ENCODE data around the gene MEAF6.
"Not testable (repeated sequence)": the region's sequence is repeated elsewhere in the genome, so short reads cannot be mapped to it uniquely, and the experiment has no call there.

GRCh38 chr1:37529888-37530287 lies 15.3 kb upstream of the MEAF6 start:
- not testable (repeated sequence) for TF ChIP-seq GATA2 (CRISPR knock-in tag; IDR thresholded peaks at IDR 0.05); JUND (IDR thresholded peaks at IDR 0.05); RFX5 (IDR thresholded peaks at IDR 0.05; ENCODE audit: low read length); TAF1 (IDR thresholded peaks at IDR 0.05; ENCODE audit: borderline replicate concordance, low read depth, low read length); RAD21 (IDR thresholded peaks at IDR 0.05; ENCODE audit: low read length); CTCF (IDR thresholded peaks at IDR 0.05); MAX (IDR thresholded peaks at IDR 0.05; ENCODE audit: low read depth); EZH2phosphoT487 (IDR thresholded peaks at IDR 0.05; ENCODE audit: borderline replicate concordance, low read depth); MXI1 (IDR thresholded peaks at IDR 0.05; ENCODE audit: low read depth, low read length); ELF1 (IDR thresholded peaks at IDR 0.05)

All from SK-N-SH (cell line).